Hepatocyte (in vitro differentiated cells): Measurements from ENCODE around the gene STK32C. TPM values are rescaled to one million over a fixed set of nuclear protein-coding genes. Genes with fewer than 3 reads are reported as not detected.

Source experiments
- DNase-seq: peaks from one replicate; pipeline ENCODE4 v3.0.0-alpha.2; 2016; ENCODE audit warnings: low spot score
- H2AFZ ChIP-seq: fragments of 200-600 bp; sonication (generic); 2 replicates; pipeline ENCODE4 v1.6.0; 2016; ENCODE audit warnings: antibody characterized with exemption, mild to moderate bottlenecking
- H3K27ac ChIP-seq: fragments of 200-600 bp; sonication (generic); 2 replicates; pipeline ENCODE4 v1.5.1; 2016; ENCODE audit warnings: mild to moderate bottlenecking
- H3K27me3 ChIP-seq: fragments of 200-600 bp; sonication (generic); 2 replicates; pipeline ENCODE4 v1.6.1; 2016
- H3K36me3 ChIP-seq: fragments of 200-600 bp; sonication (generic); replicated peaks from 2 replicates; pipeline ENCODE4 v1.5.1; 2016; ENCODE audit warnings: low read depth; ENCODE audit not compliant: insufficient read depth
- H3K4me1 ChIP-seq: fragments of 200-600 bp; sonication (generic); 2 replicates; pipeline ENCODE4 v1.5.1; 2016; ENCODE audit warnings: mild to moderate bottlenecking, moderate library complexity; ENCODE audit not compliant: insufficient read depth
- H3K4me2 ChIP-seq: fragments of 200-600 bp; sonication (generic); 2 replicates; pipeline ENCODE4 v1.6.0; 2016
- H3K4me3 ChIP-seq: fragments of 200-600 bp; sonication (generic); 2 replicates; pipeline ENCODE4 v1.5.1; 2016; ENCODE audit warnings: mild to moderate bottlenecking
- H3K79me2 ChIP-seq: fragments of 200-600 bp; sonication (generic); 2 replicates; pipeline ENCODE4 v1.6.0; 2017; ENCODE audit warnings: mild to moderate bottlenecking
- H3K9me2 ChIP-seq: fragments of 200-600 bp; sonication (generic); replicated peaks from 2 replicates; pipeline ENCODE4 v1.6.0; 2017; ENCODE audit warnings: mild to moderate bottlenecking; ENCODE audit not compliant: insufficient read depth
- H3K9me3 ChIP-seq: fragments of 200-600 bp; sonication (generic); 2 replicates; pipeline ENCODE4 v1.5.1; 2016; ENCODE audit warnings: low read depth, mild to moderate bottlenecking
- H4K20me1 ChIP-seq: fragments of 200-600 bp; sonication (generic); 2 replicates; pipeline ENCODE4 v1.6.0; 2016; ENCODE audit warnings: mild to moderate bottlenecking; ENCODE audit not compliant: insufficient read depth, poor library complexity, severe bottlenecking
- EZH2 ChIP-seq: fragments of 200-600 bp; sonication (generic); IDR thresholded peaks from 2 replicates; pipeline ENCODE4 v1.6.1; 2016; ENCODE audit warnings: antibody characterized with exemption, mild to moderate bottlenecking, borderline replicate concordance
- EZH2phosphoT487 ChIP-seq: fragments of 200-600 bp; sonication (generic); IDR thresholded peaks from one replicate; pipeline ENCODE4 v1.6.1; 2018; ENCODE audit warnings: antibody characterized with exemption, mild to moderate bottlenecking, low read depth, moderate library complexity; ENCODE audit not compliant: unreplicated experiment, severe bottlenecking
- WGBS: methylation state at CpG from one replicate; pipeline ENCODE4 v1.1.6; 2016; ENCODE audit warnings: low lambda C conversion rate; ENCODE audit errors: missing lambda C conversion rate; 5-methylcytosine and 5-hydroxymethylcytosine counted together
- polyA plus RNA-seq: library from polyadenylated mRNA; unstranded; fragments of >200 nt; fragmentation: Nextera tagmentation; extraction: Ambion mirVana; gene quantifications from 2 replicates; pipeline ENCODE4 v1.2.1, GENCODE V29; 2016
- total RNA-seq: library from RNA; depleted of rRNA; stranded (reverse); fragments of >200 nt; gene quantifications from 2 replicates; pipeline ENCODE4 v1.2.3, GENCODE V29; 2014
- TF ChIP-seq, protein P1 (sequence below): fragments of 200-600 bp; sonication (generic); IDR thresholded peaks from 2 replicates; pipeline ENCODE4 v1.5.1; 2016; ENCODE audit warnings: antibody characterized with exemption, mild to moderate bottlenecking; ENCODE audit not compliant: poor library complexity

Gene STK32C
- total and polyA plus RNA-seq, 2 experiments from 2014 or later, result 7.9 to 12.2 TPM

DNA sequence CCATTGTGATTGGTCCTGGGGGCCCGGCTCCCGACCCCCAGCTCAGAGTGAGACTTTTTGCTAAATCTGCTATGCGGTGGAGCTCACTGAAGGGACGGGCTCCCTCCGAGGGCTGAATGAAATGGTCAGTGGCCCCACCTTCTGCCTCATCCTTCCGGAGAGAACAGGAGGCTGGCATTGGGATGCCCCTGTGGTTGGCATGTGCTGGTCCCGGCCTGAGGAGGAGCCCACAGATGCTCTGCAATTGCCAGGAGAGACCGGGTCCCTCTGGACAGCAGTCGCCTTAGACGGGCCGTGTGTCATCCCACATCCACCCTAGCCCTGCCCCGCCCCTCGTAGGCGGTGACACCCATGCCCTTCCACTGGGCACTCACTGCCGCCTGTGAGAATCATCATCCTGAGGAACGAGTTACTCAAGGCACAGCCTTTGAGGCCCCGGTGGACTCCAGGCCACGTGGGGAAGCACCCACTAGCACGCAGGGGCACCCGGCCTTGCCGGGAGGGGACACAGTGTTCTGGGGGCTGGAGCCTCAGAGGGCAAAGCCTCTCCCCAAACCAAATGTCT is 142.3 kb downstream of the STK32C start:
- H3K4me3 ChIP-seq, result no peak overlapping the region
- TF ChIP-seq, protein P1, sequence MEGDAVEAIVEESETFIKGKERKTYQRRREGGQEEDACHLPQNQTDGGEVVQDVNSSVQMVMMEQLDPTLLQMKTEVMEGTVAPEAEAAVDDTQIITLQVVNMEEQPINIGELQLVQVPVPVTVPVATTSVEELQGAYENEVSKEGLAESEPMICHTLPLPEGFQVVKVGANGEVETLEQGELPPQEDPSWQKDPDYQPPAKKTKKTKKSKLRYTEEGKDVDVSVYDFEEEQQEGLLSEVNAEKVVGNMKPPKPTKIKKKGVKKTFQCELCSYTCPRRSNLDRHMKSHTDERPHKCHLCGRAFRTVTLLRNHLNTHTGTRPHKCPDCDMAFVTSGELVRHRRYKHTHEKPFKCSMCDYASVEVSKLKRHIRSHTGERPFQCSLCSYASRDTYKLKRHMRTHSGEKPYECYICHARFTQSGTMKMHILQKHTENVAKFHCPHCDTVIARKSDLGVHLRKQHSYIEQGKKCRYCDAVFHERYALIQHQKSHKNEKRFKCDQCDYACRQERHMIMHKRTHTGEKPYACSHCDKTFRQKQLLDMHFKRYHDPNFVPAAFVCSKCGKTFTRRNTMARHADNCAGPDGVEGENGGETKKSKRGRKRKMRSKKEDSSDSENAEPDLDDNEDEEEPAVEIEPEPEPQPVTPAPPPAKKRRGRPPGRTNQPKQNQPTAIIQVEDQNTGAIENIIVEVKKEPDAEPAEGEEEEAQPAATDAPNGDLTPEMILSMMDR, result no peak
- TF ChIP-seq EZH2phosphoT487, result no peak
- TF ChIP-seq EZH2, result no peak
- DNase-seq, result no peak
- 88% methylated on average over 19 of the region's 21 CpGs for WGBS
- no peaks in the 10 kb centered on the region for H3K9me2 ChIP-seq
- peaks cover 10% of the 10 kb centered on the region for H3K27me3 ChIP-seq
- no peaks in the 10 kb centered on the region for H3K4me1 ChIP-seq
- H3K79me2 ChIP-seq, result no peaks in the 10 kb centered on the region
- no peaks in the 10 kb centered on the region for H3K36me3 ChIP-seq
- no peak overlapping the region for H3K27ac ChIP-seq
- H4K20me1 ChIP-seq, result no peaks in the 10 kb centered on the region
- H3K4me2 ChIP-seq, result no peak overlapping the region
- H3K9me3 ChIP-seq, result no peaks in the 10 kb centered on the region
- H2AFZ ChIP-seq, result no peak overlapping the region

DNA sequence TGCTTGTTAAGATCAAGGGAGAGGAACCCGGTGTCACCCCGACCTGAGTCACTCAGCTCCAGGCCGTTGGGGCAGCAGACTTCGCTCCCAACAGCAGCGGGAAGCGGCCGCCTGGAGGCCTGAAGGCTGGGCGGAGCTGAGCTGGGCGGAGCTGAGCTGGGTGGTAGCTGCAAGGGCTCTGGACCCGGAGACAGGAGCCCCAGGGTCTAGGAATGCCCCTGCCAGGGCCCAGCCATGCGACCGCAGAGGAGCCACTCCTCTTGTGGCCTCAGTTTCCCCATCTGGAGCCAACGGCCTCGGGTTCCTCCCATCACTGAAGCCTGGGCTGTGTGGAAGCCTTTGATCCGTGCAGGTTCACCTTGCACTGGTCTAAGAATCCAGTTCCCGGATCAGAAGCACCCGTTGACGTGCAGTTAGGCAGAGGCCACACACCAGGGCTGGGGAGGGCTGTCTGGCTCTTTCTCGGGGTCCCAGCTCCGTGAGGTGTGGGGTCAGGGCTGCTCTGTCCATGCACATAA is 142.9 kb downstream of the STK32C start:
- H3K27me3 ChIP-seq, result peaks cover 10% of the 10 kb centered on the region
- H3K79me2 ChIP-seq, result no peaks in the 10 kb centered on the region
- H3K4me3 ChIP-seq, result no peak overlapping the region
- H3K4me2 ChIP-seq, result no peak overlapping the region
- H3K9me2 ChIP-seq, result no peaks in the 10 kb centered on the region
- no peaks in the 10 kb centered on the region for H3K4me1 ChIP-seq
- H3K9me3 ChIP-seq, result no peaks in the 10 kb centered on the region
- H2AFZ ChIP-seq, result no peak overlapping the region
- no peaks in the 10 kb centered on the region for H3K36me3 ChIP-seq
- H4K20me1 ChIP-seq, result no peaks in the 10 kb centered on the region
- WGBS, result 60% methylated on average over 20 of the region's 20 CpGs
- no peak overlapping the region for H3K27ac ChIP-seq
- peak; percentile 60 for DNase-seq
- TF ChIP-seq, protein P1, result no peak
- TF ChIP-seq EZH2, result no peak
- no peak for TF ChIP-seq EZH2phosphoT487

DNA sequence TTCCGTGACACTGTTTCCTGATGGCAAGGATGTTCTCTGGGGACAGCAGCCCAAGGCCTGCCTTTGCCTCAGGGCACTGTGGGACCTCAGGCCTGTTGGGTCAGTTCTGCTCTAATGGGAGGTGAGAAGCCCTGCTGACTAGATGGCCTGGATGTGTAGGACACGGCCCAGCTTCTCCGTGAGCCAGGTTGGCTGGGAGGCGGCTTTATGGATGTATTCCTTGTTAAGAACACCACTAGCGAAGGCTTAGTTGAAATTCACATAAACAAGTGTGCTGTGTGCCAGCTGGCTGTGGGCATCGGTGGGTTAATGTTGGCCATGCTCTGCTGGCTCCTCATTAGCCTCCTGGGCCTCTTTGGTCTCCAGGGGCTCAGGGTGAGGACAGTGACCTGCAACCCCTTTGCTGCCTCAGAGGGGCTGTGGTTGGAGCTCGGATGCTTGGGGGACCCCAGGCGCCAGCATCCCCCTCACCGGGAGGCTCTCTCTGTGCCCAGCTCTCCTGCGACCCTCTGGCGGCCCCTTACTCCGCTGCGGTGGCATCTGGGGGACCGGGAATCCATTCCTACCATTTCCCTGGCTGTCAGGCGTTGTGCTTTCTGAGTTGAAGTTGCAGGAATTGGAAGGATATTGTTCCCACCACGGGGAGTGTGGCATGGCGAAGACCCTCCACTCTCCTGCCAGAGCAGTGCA is 143.8 kb downstream of the STK32C start:
- Histone ChIP-seq H3K27ac (no peak overlapping the region), H3K27me3 (peaks cover 10% of the 10 kb centered on the region), H3K9me2 (no peaks in the 10 kb centered on the region), H3K4me1 (no peaks in the 10 kb centered on the region), H3K4me3 (no peak overlapping the region), H2AFZ (no peak overlapping the region), H3K79me2 (no peaks in the 10 kb centered on the region), H3K9me3 (no peaks in the 10 kb centered on the region), H3K36me3 (no peaks in the 10 kb centered on the region), H3K4me2 (no peak overlapping the region), H4K20me1 (no peaks in the 10 kb centered on the region)
- WGBS, result 83% methylated on average over 16 of the region's 17 CpGs
- TF ChIP-seq, protein P1, result no peak
- TF ChIP-seq EZH2phosphoT487, result no peak
- TF ChIP-seq EZH2, result no peak
- no peak for DNase-seq
